Fibroblast of lung (primary cell): ENCODE data around the gene SPA17. TPM values are rescaled to one million over a fixed set of nuclear protein-coding genes. Genes with fewer than 3 reads are reported as not detected.

Source experiments
- DNase-seq, 2 donors: peaks; one replicate each; pipeline versions ENCODE4 v3.0.0 to v3.0.0-alpha.2; 2010; ENCODE audit warnings: low read depth in 2 of 2
- H2AFZ ChIP-seq: 2 replicates; pipeline ENCODE4 v1.5.1; 2012; ENCODE audit warnings: low read length, control low read depth, inconsistent platforms
- H3K27ac ChIP-seq: 2 replicates; pipeline ENCODE4 v1.5.1; 2011; ENCODE audit warnings: low read length, control low read depth; ENCODE audit not compliant: insufficient read depth
- H3K27me3 ChIP-seq: 2 replicates; pipeline ENCODE4 v1.5.1; 2011; ENCODE audit warnings: mild to moderate bottlenecking, low read length; ENCODE audit not compliant: control insufficient read depth, insufficient read depth
- H3K36me3 ChIP-seq: 2 replicates; pipeline ENCODE4 v1.5.1; 2011; ENCODE audit warnings: low read length; ENCODE audit not compliant: control insufficient read depth, insufficient read depth
- H3K4me1 ChIP-seq: 2 replicates; pipeline ENCODE4 v1.5.1; 2011; ENCODE audit warnings: low read length; ENCODE audit not compliant: control insufficient read depth, insufficient read depth; ENCODE audit errors: extremely low read depth
- H3K4me2 ChIP-seq: 2 replicates; pipeline ENCODE4 v1.5.1; 2011; ENCODE audit warnings: low read length, control low read depth; ENCODE audit not compliant: insufficient read depth; ENCODE audit errors: extremely low read depth
- H3K4me3 ChIP-seq, 4 experiments: fragments of 200-600 bp in 1 of 4; sonication (generic) in 1 of 4; replicated peaks in 1 of 4; 2 replicates each; pipeline ENCODE4 v1.5.1; 2011 to 2016; ENCODE audit warnings: low read length in 4 of 4, low read depth in 3 of 4, mild to moderate bottlenecking in 3 of 4, control low read depth in 2 of 4, inconsistent platforms in 1 of 4, mixed read lengths in 1 of 4; ENCODE audit not compliant: insufficient read depth in 1 of 4; ENCODE audit errors: control extremely low read depth in 1 of 4
- H3K79me2 ChIP-seq: 2 replicates; pipeline ENCODE4 v1.5.1; 2012; ENCODE audit warnings: mild to moderate bottlenecking, low read length, inconsistent platforms; ENCODE audit not compliant: control insufficient read depth, insufficient read depth
- H3K9ac ChIP-seq: 2 replicates; pipeline ENCODE4 v1.5.1; 2011; ENCODE audit warnings: mild to moderate bottlenecking, low read length, control low read depth; ENCODE audit not compliant: insufficient read depth
- H3K9me3 ChIP-seq: 2 replicates; pipeline ENCODE4 v1.5.1; 2012; ENCODE audit warnings: low read depth, low read length; ENCODE audit not compliant: control insufficient read depth, insufficient read depth
- H4K20me1 ChIP-seq: 2 replicates; pipeline ENCODE4 v1.5.1; 2011; ENCODE audit warnings: low read length; ENCODE audit not compliant: control insufficient read depth, insufficient read depth; ENCODE audit errors: extremely low read depth
- EZH2 ChIP-seq: IDR thresholded peaks from 2 replicates; pipeline ENCODE4 v1.5.1; 2012; ENCODE audit warnings: low read length, control low read depth, mild to moderate bottlenecking; ENCODE audit errors: missing control alignments
- polyA plus RNA-seq, 2 donors: library from polyadenylated mRNA; depleted of rRNA in 1 of 2; stranded (reverse) in 1 of 2; unstranded in 1 of 2; fragments of >200 nt; gene quantifications; 2 replicates each; pipeline ENCODE4 v1.2.1, GENCODE V29; 2011 to 2012; ENCODE audit warnings: missing spikeins in 1 of 2
- total RNA-seq: library from RNA; depleted of rRNA; stranded (reverse); fragments of >200 nt; gene quantifications from 2 replicates; pipeline ENCODE4 v1.2.1, GENCODE V29; 2014
- TF ChIP-seq, protein P1 (sequence below), 2 donors: IDR thresholded peaks in 1 of 2; conservative IDR thresholded peaks in 1 of 2; 1 replicate in 1 of 2; 2 replicates in 1 of 2; pipeline ENCODE4 v1.5.1; 2011 to 2012; ENCODE audit warnings: low read length in 2 of 2, control low read depth in 1 of 2, inconsistent platforms in 1 of 2, low read depth in 1 of 2, mild to moderate bottlenecking in 1 of 2

The SPA17 gene
- total and polyA plus RNA-seq, 2 donors (not counting 1 experiment from before 2014, with no cell fraction given) = 18.0 to 19.1 TPM

DNA sequence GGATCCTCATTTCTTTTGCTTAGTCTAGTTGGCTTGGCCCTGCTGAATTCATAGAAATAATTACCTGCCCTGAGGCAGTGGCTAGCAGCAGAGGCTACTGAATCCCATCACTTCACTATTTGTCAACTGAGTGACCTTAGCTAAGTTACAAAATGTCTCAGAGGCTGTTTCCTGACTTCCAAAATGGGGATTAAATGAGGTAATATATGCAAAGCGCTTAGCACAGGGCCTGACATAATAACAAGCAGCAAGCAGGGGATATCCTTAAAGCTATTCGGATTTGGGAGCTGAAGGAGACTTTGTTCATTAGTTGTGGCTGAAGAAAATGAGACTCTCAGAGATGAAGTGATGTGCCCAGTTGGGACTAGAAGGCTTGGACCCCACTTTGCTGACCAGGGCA is 68.9 kb downstream of the SPA17 start:
- no peaks in the 10 kb centered on the region for H3K27me3 ChIP-seq
- peaks cover 3% of the 10 kb centered on the region for H3K4me1 ChIP-seq
- no peak overlapping the region for H3K27ac ChIP-seq
- H4K20me1 ChIP-seq = no peaks in the 10 kb centered on the region
- H3K9me3 ChIP-seq = no peaks in the 10 kb centered on the region
- no peaks in the 10 kb centered on the region for H3K79me2 ChIP-seq
- H3K36me3 ChIP-seq = no peaks in the 10 kb centered on the region
- no peak overlapping the region for H3K4me2 ChIP-seq
- DNase-seq = no peak
- H2AFZ ChIP-seq = no peak overlapping the region
- no peak overlapping the region for H3K9ac ChIP-seq
- TF ChIP-seq, protein P1, sequence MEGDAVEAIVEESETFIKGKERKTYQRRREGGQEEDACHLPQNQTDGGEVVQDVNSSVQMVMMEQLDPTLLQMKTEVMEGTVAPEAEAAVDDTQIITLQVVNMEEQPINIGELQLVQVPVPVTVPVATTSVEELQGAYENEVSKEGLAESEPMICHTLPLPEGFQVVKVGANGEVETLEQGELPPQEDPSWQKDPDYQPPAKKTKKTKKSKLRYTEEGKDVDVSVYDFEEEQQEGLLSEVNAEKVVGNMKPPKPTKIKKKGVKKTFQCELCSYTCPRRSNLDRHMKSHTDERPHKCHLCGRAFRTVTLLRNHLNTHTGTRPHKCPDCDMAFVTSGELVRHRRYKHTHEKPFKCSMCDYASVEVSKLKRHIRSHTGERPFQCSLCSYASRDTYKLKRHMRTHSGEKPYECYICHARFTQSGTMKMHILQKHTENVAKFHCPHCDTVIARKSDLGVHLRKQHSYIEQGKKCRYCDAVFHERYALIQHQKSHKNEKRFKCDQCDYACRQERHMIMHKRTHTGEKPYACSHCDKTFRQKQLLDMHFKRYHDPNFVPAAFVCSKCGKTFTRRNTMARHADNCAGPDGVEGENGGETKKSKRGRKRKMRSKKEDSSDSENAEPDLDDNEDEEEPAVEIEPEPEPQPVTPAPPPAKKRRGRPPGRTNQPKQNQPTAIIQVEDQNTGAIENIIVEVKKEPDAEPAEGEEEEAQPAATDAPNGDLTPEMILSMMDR (conservative IDR thresholded peaks at IDR 0.05 in 1 of 2, IDR thresholded peaks at IDR 0.05 in 1 of 2; ENCODE audit: low read depth in 1 of 2, low read length in 2 of 2) = no peak
- no peak for TF ChIP-seq EZH2
- H3K4me3 ChIP-seq = no peak overlapping the region

- H3K4me2 ChIP-seq = no peak overlapping the region
- DNase-seq = no peak
- H3K9me3 ChIP-seq = no peaks in the 10 kb centered on the region
- H3K9ac ChIP-seq = no peak overlapping the region
- H3K36me3 ChIP-seq = no peaks in the 10 kb centered on the region
- H3K27ac ChIP-seq = no peak overlapping the region
- H3K27me3 ChIP-seq = no peaks in the 10 kb centered on the region
- no peaks in the 10 kb centered on the region for H4K20me1 ChIP-seq
- H3K4me3 ChIP-seq = no peak overlapping the region
- peaks cover 3% of the 10 kb centered on the region for H3K4me1 ChIP-seq
- TF ChIP-seq, protein P1 (conservative IDR thresholded peaks at IDR 0.05 in 1 of 2, IDR thresholded peaks at IDR 0.05 in 1 of 2; ENCODE audit: low read depth in 1 of 2, low read length in 2 of 2) = no peak
- no peak for TF ChIP-seq EZH2
- no peaks in the 10 kb centered on the region for H3K79me2 ChIP-seq
- no peak overlapping the region for H2AFZ ChIP-seq
These were observed 69.3 kb downstream of the SPA17 start for GRCh38 chr11:124743050-124743449.

GRCh38 chr11:124745270-124745834 is 71.6 kb downstream of the SPA17 start:
- Histone ChIP-seq H3K4me1 (peaks cover 9% of the 10 kb centered on the region), H4K20me1 (no peaks in the 10 kb centered on the region), H3K79me2 (no peaks in the 10 kb centered on the region), H3K9me3 (no peaks in the 10 kb centered on the region), H3K27ac (no peak overlapping the region), H2AFZ (no peak overlapping the region), H3K27me3 (no peaks in the 10 kb centered on the region), H3K4me3 (peak overlapping the region in 1 of 4 experiments; percentile 73), H3K36me3 (no peaks in the 10 kb centered on the region), H3K4me2 (peak overlapping the region; percentile 95), H3K9ac (no peak overlapping the region)
- TF ChIP-seq, protein P1 (conservative IDR thresholded peaks at IDR 0.05 in 1 of 2, IDR thresholded peaks at IDR 0.05 in 1 of 2; ENCODE audit: low read depth in 1 of 2, low read length in 2 of 2) = no peak
- no peak for TF ChIP-seq EZH2
- DNase-seq = no peak
